PFSK-1 (cell line): ENCODE measurements around the gene TNNI3.

Source experiments
- POLR2AphosphoS5 ChIP-seq: IDR thresholded peaks from 2 replicates; pipeline ENCODE4 v1.6.1; 2012; ENCODE audit warnings: low read depth, mild to moderate bottlenecking, control low read depth, low read length, moderate library complexity
- TF ChIP-seq, protein P1 (sequence below), 2 experiments: IDR thresholded peaks; 2 replicates each; pipeline versions ENCODE4 v1.6.1 to v1.8.0; 2011 to 2012; ENCODE audit warnings: low read depth in 2 of 2, low read length in 2 of 2, control low read depth in 1 of 2, inconsistent platforms in 1 of 2, mild to moderate bottlenecking in 1 of 2, moderate library complexity in 1 of 2; ENCODE audit not compliant: insufficient read depth in 1 of 2

DNA sequence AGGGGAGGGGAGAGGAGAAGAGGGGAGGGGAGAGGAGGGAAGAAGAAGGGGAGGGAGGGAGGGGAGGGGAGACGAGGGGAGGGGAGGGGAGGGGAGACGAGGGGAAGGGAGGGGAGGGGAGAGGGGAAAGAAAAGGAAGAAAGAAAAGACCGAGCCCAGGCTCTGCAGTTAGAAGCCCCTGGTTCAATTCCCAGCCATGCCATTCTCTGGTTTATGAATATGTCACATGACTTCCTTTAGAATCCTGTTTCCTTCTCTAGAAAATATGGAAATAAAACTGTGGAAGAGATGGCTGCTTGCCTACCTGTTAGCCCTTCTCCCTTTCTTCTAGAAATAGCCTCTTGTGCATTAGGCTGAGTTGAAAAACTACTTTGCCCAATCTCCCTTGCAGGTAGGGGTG lies 22.8 kb downstream of the TNNI3 start:
- no peak for TF ChIP-seq POLR2AphosphoS5
- TF ChIP-seq, protein P1, sequence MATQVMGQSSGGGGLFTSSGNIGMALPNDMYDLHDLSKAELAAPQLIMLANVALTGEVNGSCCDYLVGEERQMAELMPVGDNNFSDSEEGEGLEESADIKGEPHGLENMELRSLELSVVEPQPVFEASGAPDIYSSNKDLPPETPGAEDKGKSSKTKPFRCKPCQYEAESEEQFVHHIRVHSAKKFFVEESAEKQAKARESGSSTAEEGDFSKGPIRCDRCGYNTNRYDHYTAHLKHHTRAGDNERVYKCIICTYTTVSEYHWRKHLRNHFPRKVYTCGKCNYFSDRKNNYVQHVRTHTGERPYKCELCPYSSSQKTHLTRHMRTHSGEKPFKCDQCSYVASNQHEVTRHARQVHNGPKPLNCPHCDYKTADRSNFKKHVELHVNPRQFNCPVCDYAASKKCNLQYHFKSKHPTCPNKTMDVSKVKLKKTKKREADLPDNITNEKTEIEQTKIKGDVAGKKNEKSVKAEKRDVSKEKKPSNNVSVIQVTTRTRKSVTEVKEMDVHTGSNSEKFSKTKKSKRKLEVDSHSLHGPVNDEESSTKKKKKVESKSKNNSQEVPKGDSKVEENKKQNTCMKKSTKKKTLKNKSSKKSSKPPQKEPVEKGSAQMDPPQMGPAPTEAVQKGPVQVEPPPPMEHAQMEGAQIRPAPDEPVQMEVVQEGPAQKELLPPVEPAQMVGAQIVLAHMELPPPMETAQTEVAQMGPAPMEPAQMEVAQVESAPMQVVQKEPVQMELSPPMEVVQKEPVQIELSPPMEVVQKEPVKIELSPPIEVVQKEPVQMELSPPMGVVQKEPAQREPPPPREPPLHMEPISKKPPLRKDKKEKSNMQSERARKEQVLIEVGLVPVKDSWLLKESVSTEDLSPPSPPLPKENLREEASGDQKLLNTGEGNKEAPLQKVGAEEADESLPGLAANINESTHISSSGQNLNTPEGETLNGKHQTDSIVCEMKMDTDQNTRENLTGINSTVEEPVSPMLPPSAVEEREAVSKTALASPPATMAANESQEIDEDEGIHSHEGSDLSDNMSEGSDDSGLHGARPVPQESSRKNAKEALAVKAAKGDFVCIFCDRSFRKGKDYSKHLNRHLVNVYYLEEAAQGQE (IDR thresholded peaks at IDR 0.05; ENCODE audit: insufficient read depth in 1 of 2, low read depth in 2 of 2, low read length in 2 of 2) = no peak
